Esophagus muscularis mucosa (tissue), 4 donors: Measurements from ENCODE around the gene SANBR. TPM values are rescaled to one million over a fixed set of nuclear protein-coding genes. Genes with fewer than 3 reads are reported as not detected.

Source experiments
- DNase-seq: peaks from one replicate; pipeline ENCODE4 v3.0.0-alpha.2; 2017; ENCODE audit errors: extremely low spot score
- H3K27ac ChIP-seq, 4 donors: fragments of 200-600 bp; sonication (generic); replicated peaks in 1 of 4; 1 replicate in 3 of 4; 2 replicates in 1 of 4; pipeline ENCODE4 v1.5.1; 2016 to 2019; ENCODE audit warnings: mild to moderate bottlenecking in 1 of 4
- H3K27me3 ChIP-seq, 4 donors: fragments of 200-600 bp; sonication (generic); one replicate each; pipeline versions ENCODE4 v1.5.1 to v1.6.0; 2016 to 2019
- H3K36me3 ChIP-seq, 4 donors: fragments of 200-600 bp; sonication (generic); one replicate each; pipeline ENCODE4 v1.5.1; 2016 to 2019
- H3K4me1 ChIP-seq, 4 donors: fragments of 200-600 bp; sonication (generic); one replicate each; pipeline ENCODE4 v1.5.1; 2016 to 2019
- H3K4me3 ChIP-seq, 4 donors: fragments of 200-600 bp; sonication (generic); 1 replicate in 2 of 4; 2 replicates in 2 of 4; pipeline ENCODE4 v1.5.1; 2016 to 2019; ENCODE audit warnings: mild to moderate bottlenecking in 4 of 4, moderate library complexity in 1 of 4
- H3K9me3 ChIP-seq, 4 donors: fragments of 200-600 bp; sonication (generic); 1 replicate in 3 of 4; 2 replicates in 1 of 4; pipeline ENCODE4 v1.5.1; 2016 to 2019
- EP300 ChIP-seq: sonication (generic); formaldehyde crosslinking; IDR thresholded peaks from one replicate; pipeline ENCODE4 v1.6.1; 2017; ENCODE audit warnings: antibody characterized with exemption
- POLR2A ChIP-seq: fragments of 450-650 bp; IDR thresholded peaks from one replicate; pipeline ENCODE4 v1.6.1; 2017; ENCODE audit warnings: antibody characterized with exemption, moderate library complexity, mild to moderate bottlenecking, low read depth
- POLR2AphosphoS5 ChIP-seq, 2 donors: sonication (generic); formaldehyde crosslinking; IDR thresholded peaks; one replicate each; pipeline ENCODE4 v1.6.1; 2017; ENCODE audit warnings: antibody characterized with exemption in 2 of 2
- WGBS: methylation state at CpG from one replicate; pipeline ENCODE4 v1.1.5; 2018; 5-methylcytosine and 5-hydroxymethylcytosine counted together
- intact Hi-C: fragments of 100-400 bp; cut with DNase I; formaldehyde crosslinking; loops from one replicate; pipeline ENCODE4 v1.15.1; 2023
- total RNA-seq, 4 donors: library from RNA; depleted of rRNA; stranded (reverse); fragments of >200 nt; gene quantifications; one replicate each; pipeline versions ENCODE4 v1.1.0 to v1.2.1, GENCODE V29; 2016
- TF ChIP-seq, protein P1 (sequence below), 3 experiments: fragments of 200-600 bp in 2 of 3; fragments of 450-650 bp in 1 of 3; sonication (generic) in 2 of 3; IDR thresholded peaks; one replicate each; pipeline ENCODE4 v1.5.1; 2017 to 2019; ENCODE audit warnings: antibody characterized with exemption in 3 of 3, mild to moderate bottlenecking in 2 of 3, moderate library complexity in 1 of 3

Gene SANBR
- total RNA-seq, 4 donors from 2014 or later = 5.0 to 7.5 (median 6.3) TPM

GRCh38 chr2:61045999-61046398 is 19.7 kb upstream of the SANBR start:
- no peaks in the 10 kb centered on the region for H3K9me3 ChIP-seq
- intact Hi-C loops = no loop called here
- 34% methylated on average over 4 of the region's 4 CpGs for WGBS
- no peak for DNase-seq
- no peak for TF ChIP-seq POLR2AphosphoS5 (IDR thresholded peaks at IDR 0.05)
- TF ChIP-seq POLR2A = no peak
- no peak for TF ChIP-seq EP300
- TF ChIP-seq, protein P1, sequence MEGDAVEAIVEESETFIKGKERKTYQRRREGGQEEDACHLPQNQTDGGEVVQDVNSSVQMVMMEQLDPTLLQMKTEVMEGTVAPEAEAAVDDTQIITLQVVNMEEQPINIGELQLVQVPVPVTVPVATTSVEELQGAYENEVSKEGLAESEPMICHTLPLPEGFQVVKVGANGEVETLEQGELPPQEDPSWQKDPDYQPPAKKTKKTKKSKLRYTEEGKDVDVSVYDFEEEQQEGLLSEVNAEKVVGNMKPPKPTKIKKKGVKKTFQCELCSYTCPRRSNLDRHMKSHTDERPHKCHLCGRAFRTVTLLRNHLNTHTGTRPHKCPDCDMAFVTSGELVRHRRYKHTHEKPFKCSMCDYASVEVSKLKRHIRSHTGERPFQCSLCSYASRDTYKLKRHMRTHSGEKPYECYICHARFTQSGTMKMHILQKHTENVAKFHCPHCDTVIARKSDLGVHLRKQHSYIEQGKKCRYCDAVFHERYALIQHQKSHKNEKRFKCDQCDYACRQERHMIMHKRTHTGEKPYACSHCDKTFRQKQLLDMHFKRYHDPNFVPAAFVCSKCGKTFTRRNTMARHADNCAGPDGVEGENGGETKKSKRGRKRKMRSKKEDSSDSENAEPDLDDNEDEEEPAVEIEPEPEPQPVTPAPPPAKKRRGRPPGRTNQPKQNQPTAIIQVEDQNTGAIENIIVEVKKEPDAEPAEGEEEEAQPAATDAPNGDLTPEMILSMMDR (IDR thresholded peaks at IDR 0.05) = no peak
- no peak overlapping the region for H3K4me3 ChIP-seq
- H3K4me1 ChIP-seq = peaks cover 25 to 35% (median 29%) of the 10 kb centered on the region in 4 donors
- H3K36me3 ChIP-seq = peaks cover 21 to 47% (median 32%) of the 10 kb centered on the region in 4 donors
- H3K27me3 ChIP-seq = no peaks in the 10 kb centered on the region
- peak overlapping the region in 2 of 4 donors; percentile 12 to 52 for H3K27ac ChIP-seq

- Histone ChIP-seq H3K27ac (no peak overlapping the region), H3K9me3 (no peaks in the 10 kb centered on the region), H3K4me1 (peaks cover 0 to 6% (median 0%) of the 10 kb centered on the region in 4 donors), H3K27me3 (no peaks in the 10 kb centered on the region), H3K4me3 (no peak overlapping the region), H3K36me3 (peaks cover 0 to 42% (median 20%) of the 10 kb centered on the region in 4 donors)
- intact Hi-C loops = no loop called here
- TF ChIP-seq, protein P1 (IDR thresholded peaks at IDR 0.05) = no peak
- no peak for TF ChIP-seq POLR2AphosphoS5 (IDR thresholded peaks at IDR 0.05)
- no peak for TF ChIP-seq EP300
- TF ChIP-seq POLR2A = no peak
- DNase-seq = no peak
- 42% methylated on average over 2 of the region's 2 CpGs for WGBS
Measured at GRCh38 chr2:61055557-61055956, 10.1 kb upstream of the SANBR start.

DNA sequence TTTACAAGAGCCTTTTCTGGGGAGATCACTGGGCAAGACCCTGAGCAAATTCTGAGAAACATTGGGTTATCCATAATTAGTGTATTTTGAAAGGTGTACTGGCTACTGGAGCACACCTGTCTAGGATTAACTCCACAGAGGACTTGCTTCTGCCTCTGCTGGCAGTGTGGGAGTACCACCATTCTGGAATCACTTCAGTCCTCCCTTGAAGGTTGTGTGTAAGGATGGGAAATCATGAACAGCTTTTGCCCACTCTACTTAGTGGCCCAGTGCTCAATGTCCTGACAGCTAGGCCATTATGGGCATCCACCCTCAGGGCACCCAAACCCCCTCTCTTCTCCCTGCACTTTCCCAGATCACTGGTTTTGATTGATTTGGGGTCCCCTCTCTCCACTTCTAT is 8.1 kb upstream of the SANBR start:
- Histone ChIP-seq H3K36me3 (peaks cover 0 to 30% (median 9%) of the 10 kb centered on the region in 4 donors), H3K9me3 (no peaks in the 10 kb centered on the region), H3K4me1 (peaks cover 0 to 6% (median 0%) of the 10 kb centered on the region in 4 donors), H3K27ac (no peak overlapping the region), H3K4me3 (no peak overlapping the region), H3K27me3 (no peaks in the 10 kb centered on the region)
- intact Hi-C loops = no loop called here
- no peak for TF ChIP-seq POLR2AphosphoS5 (IDR thresholded peaks at IDR 0.05)
- no peak for TF ChIP-seq POLR2A
- TF ChIP-seq, protein P1 (IDR thresholded peaks at IDR 0.05) = no peak
- no peak for TF ChIP-seq EP300
- no peak for DNase-seq

GRCh38 chr2:61059382-61059781 is 6.3 kb upstream of the SANBR start:
- no peak for DNase-seq
- Histone ChIP-seq H3K27ac (no peak overlapping the region), H3K4me3 (no peak overlapping the region), H3K36me3 (peaks cover 0 to 14% (median 4%) of the 10 kb centered on the region in 4 donors), H3K4me1 (peaks cover 0 to 6% (median 0%) of the 10 kb centered on the region in 4 donors), H3K27me3 (no peaks in the 10 kb centered on the region), H3K9me3 (no peaks in the 10 kb centered on the region)
- TF ChIP-seq POLR2A (no peak), EP300 (no peak), POLR2AphosphoS5 (IDR thresholded peaks at IDR 0.05) (no peak)
- TF ChIP-seq, protein P1 (IDR thresholded peaks at IDR 0.05) = no peak
- intact Hi-C loops = no loop called here

DNA sequence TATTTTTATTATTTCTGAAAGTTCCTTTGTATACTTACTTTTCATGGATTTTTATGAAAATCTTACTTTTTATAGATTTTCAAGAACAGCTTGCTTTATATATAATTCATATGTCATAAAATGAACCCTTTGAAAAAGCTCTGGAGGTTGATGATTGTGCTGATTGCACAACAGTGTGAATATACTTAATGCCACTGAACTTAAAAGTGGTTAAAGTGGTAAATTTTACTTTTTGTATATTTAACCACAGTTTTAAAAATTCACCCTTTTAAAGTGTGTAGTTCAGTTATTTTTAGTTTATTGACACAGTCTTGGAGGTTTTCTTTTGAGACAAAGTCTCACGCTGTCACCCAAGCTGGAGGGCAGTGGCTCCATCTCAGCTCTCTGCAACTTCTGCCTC is 8.4 kb downstream of the SANBR start:
- Histone ChIP-seq H3K27me3 (no peaks in the 10 kb centered on the region), H3K4me1 (no peaks in the 10 kb centered on the region), H3K9me3 (no peaks in the 10 kb centered on the region), H3K4me3 (no peak overlapping the region), H3K36me3 (peaks cover 12 to 55% (median 30%) of the 10 kb centered on the region in 4 donors), H3K27ac (no peak overlapping the region)
- TF ChIP-seq POLR2A (no peak), EP300 (no peak), POLR2AphosphoS5 (IDR thresholded peaks at IDR 0.05) (no peak)
- TF ChIP-seq, protein P1 (IDR thresholded peaks at IDR 0.05) = no peak
- WGBS = 94% methylated on average over 1 of the region's 1 CpG
- intact Hi-C loops = no loop called here
- no peak for DNase-seq
